ENCODE data around the gene PARD3. TPM values are rescaled to one million over a fixed set of nuclear protein-coding genes. Genes with fewer than 3 reads are reported as not detected.

PARD3 gene
- total and polyA plus RNA-seq, 2 donors (not counting 3 experiments of a cell fraction or from before 2014, with no cell fraction given), result 7.3 to 24.1 TPM

DNA sequence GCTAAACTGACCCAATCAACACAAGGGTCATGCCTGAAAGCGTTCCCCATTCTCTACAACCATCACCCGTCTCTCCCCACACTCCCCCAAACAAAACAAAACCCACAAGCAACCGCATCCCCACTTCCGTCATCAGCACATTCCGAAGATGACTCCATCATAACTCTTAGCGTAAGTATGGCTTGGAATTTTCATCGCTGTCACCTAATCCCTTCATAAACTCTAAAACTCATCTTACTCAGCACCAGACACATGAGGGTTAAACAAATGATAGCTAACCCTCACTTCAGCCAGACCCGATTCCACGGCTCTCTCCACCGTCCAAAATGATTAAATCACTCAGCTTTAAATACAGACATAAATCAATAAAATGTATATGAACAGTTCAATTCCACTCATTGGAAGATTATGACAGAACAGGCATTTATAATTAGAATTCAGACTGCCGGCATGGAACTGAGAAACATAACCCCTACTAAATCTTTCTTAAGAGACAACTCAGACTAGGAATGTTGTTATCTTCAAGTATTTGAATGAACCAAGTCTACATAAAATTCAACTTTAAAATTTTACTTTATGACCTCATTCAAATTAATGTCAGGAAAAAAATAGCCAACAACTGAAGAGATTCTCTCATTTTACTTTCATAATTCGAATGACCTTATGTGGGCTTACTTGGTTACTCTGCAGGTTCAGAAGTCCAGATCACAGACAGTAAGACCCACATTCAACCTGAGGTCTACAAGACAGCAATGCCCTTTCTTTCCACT lies 215.9 kb downstream of the PARD3 start:
- Histone ChIP-seq H3K9me1 (replicated peaks; ENCODE audit: control insufficient read depth, extremely low read depth, insufficient read depth, low read length) (no peaks in the 10 kb centered on the region), H3K9ac (replicated peaks; ENCODE audit: extremely low read depth, insufficient read depth, low read length) (no peak overlapping the region), H3K4me3 (replicated peaks in 1 of 3; ENCODE audit: insufficient read depth in 1 of 3, low read depth in 1 of 3, low read length in 3 of 3) (no peak overlapping the region), H3K4me1 (ENCODE audit: control insufficient read depth, extremely low read depth, insufficient read depth, low read length) (no peaks in the 10 kb centered on the region), H3K4me2 (ENCODE audit: insufficient read depth, low read length) (no peak overlapping the region), H3K79me2 (ENCODE audit: control insufficient read depth, insufficient read depth, low read length) (no peaks in the 10 kb centered on the region), H3K27me3 (ENCODE audit: control insufficient read depth in 2 of 2, insufficient read depth in 2 of 2, low read length in 2 of 2) (no peaks in the 10 kb centered on the region), H3K36me3 (ENCODE audit: control insufficient read depth in 2 of 2, extremely low read depth in 1 of 2, insufficient read depth in 2 of 2, low read length in 2 of 2) (no peaks in the 10 kb centered on the region), H2AFZ (ENCODE audit: low read depth, low read length) (no peak overlapping the region), H4K20me1 (replicated peaks; ENCODE audit: control insufficient read depth, extremely low read depth, insufficient read depth, low read length) (no peaks in the 10 kb centered on the region), H3K27ac (ENCODE audit: insufficient read depth, low read depth, low read length) (no peak overlapping the region), H3K9me3 (replicated peaks; ENCODE audit: control insufficient read depth, insufficient read depth, low read length) (no peaks in the 10 kb centered on the region)
- TF ChIP-seq MYC (IDR thresholded peaks at IDR 0.05; ENCODE audit: low read depth, low read length), result no peak
- no peak for TF ChIP-seq JUN (IDR thresholded peaks at IDR 0.05; ENCODE audit: borderline replicate concordance, insufficient read depth, insufficient read length, low read depth)
- TF ChIP-seq, protein P1, sequence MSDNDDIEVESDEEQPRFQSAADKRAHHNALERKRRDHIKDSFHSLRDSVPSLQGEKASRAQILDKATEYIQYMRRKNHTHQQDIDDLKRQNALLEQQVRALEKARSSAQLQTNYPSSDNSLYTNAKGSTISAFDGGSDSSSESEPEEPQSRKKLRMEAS (IDR thresholded peaks at IDR 0.05; ENCODE audit: insufficient read depth, insufficient read length), result no peak
- TF ChIP-seq POLR2AphosphoS5 (IDR thresholded peaks at IDR 0.05; ENCODE audit: insufficient read depth, low read depth, low read length), result no peak
- no peak for TF ChIP-seq EZH2 (IDR thresholded peaks at IDR 0.05; ENCODE audit: borderline replicate concordance, low read depth, low read length, severe bottlenecking)
- TF ChIP-seq GATA2 (IDR thresholded peaks at IDR 0.05; ENCODE audit: insufficient read depth, insufficient read length, low read depth, low read length), result no peak
- no peak for TF ChIP-seq POLR2A (IDR thresholded peaks at IDR 0.05; ENCODE audit: low read depth, low read length)
- TF ChIP-seq CTCF (IDR thresholded peaks at IDR 0.05; ENCODE audit: extremely low read depth in 1 of 2, insufficient read depth in 1 of 2, low read depth in 1 of 2, low read length in 2 of 2), result no peak
- TF ChIP-seq FOS (IDR thresholded peaks at IDR 0.05; ENCODE audit: borderline replicate concordance, insufficient read depth, low read length), result no peak
- FAIRE-seq (no peak), DNase-seq (ENCODE audit: low read depth, low spot score) (no peak)
- no TSS peak for BruUV-seq (replicated peaks)
- ChIA-PET CTCF (no interaction called here), POLR2A (no interaction called here)
- intact Hi-C loops (cut with micrococcal nuclease) (no loop called here), dilution Hi-C loops (cut with MboI; ENCODE audit: extremely low pct_ligation_motif_present, low sequenced_read_pairs) (no loop called here)
